Tibial nerve (tissue), 4 donors: ENCODE results near the gene IGSF9. TPM values are rescaled to one million over a fixed set of nuclear protein-coding genes. Genes with fewer than 3 reads are reported as not detected.

Source experiments
- DNase-seq, 2 donors: peaks; one replicate each; pipeline ENCODE4 v3.0.0-alpha.2; 2019; ENCODE audit warnings: low spot score in 2 of 2
- H3K27ac ChIP-seq, 4 donors: fragments of 200-600 bp; sonication (generic) in 3 of 4; one replicate each; pipeline ENCODE4 v1.5.1; 2017 to 2019; ENCODE audit warnings: mild to moderate bottlenecking in 1 of 4
- H3K27me3 ChIP-seq, 2 donors: fragments of 200-600 bp; sonication (generic) in 1 of 2; one replicate each; pipeline versions ENCODE4 v1.5.1 to v1.6.0; 2017 to 2019
- H3K36me3 ChIP-seq, 3 donors: fragments of 200-600 bp; sonication (generic); one replicate each; pipeline ENCODE4 v1.5.1; 2018 to 2019
- H3K4me1 ChIP-seq, 4 donors: fragments of 200-600 bp; sonication (generic) in 3 of 4; one replicate each; pipeline ENCODE4 v1.5.1; 2017 to 2019
- H3K4me3 ChIP-seq, 4 donors: fragments of 200-600 bp; sonication (generic) in 3 of 4; one replicate each; pipeline ENCODE4 v1.5.1; 2017 to 2019; ENCODE audit warnings: mild to moderate bottlenecking in 1 of 4, moderate library complexity in 1 of 4
- H3K9me3 ChIP-seq, 4 donors: fragments of 200-600 bp; sonication (generic) in 3 of 4; one replicate each; pipeline ENCODE4 v1.5.1; 2017 to 2019
- CTCF ChIP-seq, 5 experiments: fragments of 200-600 bp in 3 of 5; fragments of 450-650 bp in 2 of 5; sonication (generic) in 3 of 5; IDR thresholded peaks; one replicate each; pipeline ENCODE4 v1.5.1; 2016 to 2019; ENCODE audit warnings: antibody characterized with exemption in 5 of 5, mild to moderate bottlenecking in 3 of 5, moderate library complexity in 2 of 5
- EP300 ChIP-seq, 2 donors: sonication (generic); formaldehyde crosslinking; IDR thresholded peaks; one replicate each; pipeline ENCODE4 v1.6.1; 2017; ENCODE audit warnings: antibody characterized with exemption in 2 of 2, mild to moderate bottlenecking in 1 of 2
- POLR2A ChIP-seq, 2 donors: fragments of 450-650 bp; IDR thresholded peaks; one replicate each; pipeline ENCODE4 v1.6.1; 2017; ENCODE audit warnings: antibody characterized with exemption in 2 of 2, mild to moderate bottlenecking in 2 of 2, moderate library complexity in 2 of 2
- WGBS, 2 donors: methylation state at CpG; one replicate each; pipeline ENCODE4 v1.1.5; 2018; 5-methylcytosine and 5-hydroxymethylcytosine counted together
- total RNA-seq, 4 donors: library from RNA; depleted of rRNA; stranded (reverse); fragments of >200 nt; gene quantifications; one replicate each; pipeline ENCODE4 v1.1.0, GENCODE V29; 2016

IGSF9 gene
- total RNA-seq, 4 donors from 2014 or later: 0.20 to 0.63 TPM; not detected in 2

GRCh38 chr1:159959451-159959850 lies 14.0 kb upstream of the IGSF9 start:
- H3K9me3 ChIP-seq: no peaks in the 10 kb centered on the region
- H3K27ac ChIP-seq: no peak overlapping the region
- H3K4me1 ChIP-seq: no peaks in the 10 kb centered on the region
- TF ChIP-seq CTCF (IDR thresholded peaks at IDR 0.05) (no peak), EP300 (IDR thresholded peaks at IDR 0.05) (no peak)
- no peak overlapping the region for H3K4me3 ChIP-seq
- 74 to 84% methylated on average over 4 of the region's 4 CpGs for WGBS, 2 donors
- no peaks in the 10 kb centered on the region for H3K27me3 ChIP-seq
- no peaks in the 10 kb centered on the region for H3K36me3 ChIP-seq
- no peak for DNase-seq

GRCh38 chr1:159958719-159959380 lies 13.4 kb upstream of the IGSF9 start:
- no peaks in the 10 kb centered on the region for H3K36me3 ChIP-seq
- no peaks in the 10 kb centered on the region for H3K4me1 ChIP-seq
- H3K27ac ChIP-seq: no peak overlapping the region
- H3K4me3 ChIP-seq: no peak overlapping the region
- H3K27me3 ChIP-seq: no peaks in the 10 kb centered on the region
- TF ChIP-seq CTCF (IDR thresholded peaks at IDR 0.05) (no peak), EP300 (IDR thresholded peaks at IDR 0.05) (no peak), POLR2A (IDR thresholded peaks at IDR 0.05) (no peak)
- no peak for DNase-seq
- no peaks in the 10 kb centered on the region for H3K9me3 ChIP-seq
- 53 to 68% methylated on average over 3 of the region's 3 CpGs for WGBS, 2 donors

DNA sequence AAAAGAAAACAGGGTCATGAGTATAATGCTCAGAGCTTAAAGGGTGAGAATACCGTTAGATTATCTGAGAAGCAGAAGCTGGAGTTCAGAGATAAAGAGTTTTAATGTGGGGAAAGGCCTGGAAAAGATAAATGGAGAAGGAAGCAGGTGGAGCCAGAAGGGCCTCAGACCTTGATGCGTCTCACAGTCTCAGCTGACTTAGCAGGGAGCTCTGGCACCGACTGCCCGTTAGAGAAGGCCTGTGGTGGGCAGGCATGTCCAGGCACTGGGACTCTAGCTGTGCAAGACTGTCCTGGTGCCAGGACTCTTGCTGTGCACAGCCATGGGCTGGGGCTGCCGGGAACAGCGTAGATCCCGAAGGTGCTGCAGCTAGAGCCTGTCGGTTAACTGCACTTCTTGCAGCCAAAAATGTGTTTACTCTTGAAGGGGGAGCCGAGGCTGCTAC lies 12.4 kb upstream of the IGSF9 start:
- no peaks in the 10 kb centered on the region for H3K36me3 ChIP-seq
- H3K4me1 ChIP-seq: no peaks in the 10 kb centered on the region
- peaks cover 0 to 4% of the 10 kb centered on the region in 2 donors for H3K27me3 ChIP-seq
- no peak overlapping the region for H3K27ac ChIP-seq
- WGBS, 2 donors: 56 to 59% methylated on average over 9 of the region's 9 CpGs
- no peak overlapping the region for H3K4me3 ChIP-seq
- no peak for DNase-seq
- no peaks in the 10 kb centered on the region for H3K9me3 ChIP-seq
- no peak for TF ChIP-seq POLR2A (IDR thresholded peaks at IDR 0.05)
- no peak for TF ChIP-seq EP300 (IDR thresholded peaks at IDR 0.05)
- no peak for TF ChIP-seq CTCF (IDR thresholded peaks at IDR 0.05)

DNA sequence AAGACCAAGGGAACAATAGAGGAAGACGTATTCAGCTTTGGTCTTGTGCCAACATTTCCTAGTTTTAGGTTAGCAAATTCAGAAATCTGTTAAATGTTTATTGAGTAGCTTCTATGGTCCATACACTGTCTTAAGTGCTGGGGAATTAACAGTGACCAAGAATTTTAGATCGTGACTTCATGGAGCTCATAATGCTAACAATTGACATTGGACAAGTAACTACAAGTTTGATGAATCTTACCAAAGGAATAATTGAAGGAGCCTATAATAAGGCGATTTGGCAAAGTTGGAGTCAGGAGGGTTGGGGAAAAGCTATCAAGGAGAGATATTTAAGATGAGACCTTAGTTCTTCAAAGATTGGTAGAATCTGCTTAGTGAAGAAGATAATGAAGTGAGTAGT lies 10.0 kb upstream of the IGSF9 start:
- H3K27me3 ChIP-seq: peaks cover 0 to 14% of the 10 kb centered on the region in 2 donors
- H3K27ac ChIP-seq: no peak overlapping the region
- no peak for DNase-seq
- no peak overlapping the region for H3K4me3 ChIP-seq
- no peak for TF ChIP-seq EP300 (IDR thresholded peaks at IDR 0.05)
- TF ChIP-seq POLR2A (IDR thresholded peaks at IDR 0.05): no peak
- no peak for TF ChIP-seq CTCF (IDR thresholded peaks at IDR 0.05)
- no peaks in the 10 kb centered on the region for H3K9me3 ChIP-seq
- H3K4me1 ChIP-seq: no peaks in the 10 kb centered on the region
- H3K36me3 ChIP-seq: no peaks in the 10 kb centered on the region
- WGBS, 2 donors: 72 to 81% methylated on average over 3 of the region's 3 CpGs

- TF ChIP-seq EP300 (IDR thresholded peaks at IDR 0.05): no peak
- no peak for TF ChIP-seq POLR2A (IDR thresholded peaks at IDR 0.05)
- Histone ChIP-seq H3K36me3 (no peaks in the 10 kb centered on the region), H3K9me3 (no peaks in the 10 kb centered on the region), H3K27ac (no peak within 1 kb of the TSS), H3K27me3 (peaks cover 0 to 14% of the 10 kb centered on the region in 2 donors), H3K4me1 (no peaks in the 10 kb centered on the region), H3K4me3 (no peak within 1 kb of the TSS)
- no peak for DNase-seq
- WGBS, 2 donors: 56 to 59% methylated on average over 10 to 11 of the region's 11 CpGs
Observed at GRCh38 chr1:159953536-159954515, 8.4 kb upstream of the IGSF9 start, which contains the start of gene SLAMF9. Gene SLAMF9, minus strand, starts transcription at chr1:159954237. Its CDS starts 100 bp downstream, at chr1:159954137.
